Neural cell (in vitro differentiated cells): ENCODE measurements around the gene SLC9A1.

Experiments
- CTCF ChIP-seq: fragments of 450-650 bp; IDR thresholded peaks from 2 replicates; pipeline ENCODE4 v1.5.1; 2014; ENCODE audit warnings: antibody characterized with exemption, mild to moderate bottlenecking, moderate library complexity; ENCODE audit not compliant: poor library complexity, severe bottlenecking
- EZH2 ChIP-seq: fragments of 200-600, 300-800 bp; shearing (Covaris generic), sonication (generic); IDR thresholded peaks from 2 replicates; pipeline ENCODE4 v1.6.1; 2014; ENCODE audit warnings: antibody characterized with exemption, low read length, borderline replicate concordance, mild to moderate bottlenecking; ENCODE audit not compliant: insufficient read depth, poor library complexity, severe bottlenecking

GRCh38 chr1:27138368-27138767, 16.6 kb downstream of the SLC9A1 start:
- no peak for TF ChIP-seq CTCF
- no peak for TF ChIP-seq EZH2
